Type B pancreatic cell (in vitro differentiated cells): ENCODE data around the gene MPPED2. TPM values are rescaled to one million over a fixed set of nuclear protein-coding genes. Genes with fewer than 3 reads are reported as not detected.

ENCODE experiments used
- DNase-seq: peaks from one replicate; pipeline ENCODE4 v3.0.0; 2021; ENCODE audit warnings: mixed read lengths; ENCODE audit not compliant: unreplicated experiment; ENCODE audit errors: extremely low spot score
- H3K27ac Mint-ChIP-seq: 2 replicates; pipeline ENCODE4 v1.8.0; 2021; ENCODE audit warnings: mild to moderate bottlenecking, mixed read lengths
- H3K27me3 Mint-ChIP-seq: 2 replicates; pipeline ENCODE4 v1.8.0; 2021; ENCODE audit warnings: mixed read lengths
- H3K36me3 Mint-ChIP-seq: 2 replicates; pipeline ENCODE4 v1.8.0; 2021; ENCODE audit warnings: mixed read lengths
- H3K4me1 Mint-ChIP-seq: one replicate; pipeline ENCODE4 v1.8.0; 2021; ENCODE audit warnings: mixed read lengths; ENCODE audit not compliant: unreplicated experiment
- H3K4me3 Mint-ChIP-seq: 2 replicates; pipeline ENCODE4 v1.8.0; 2021; ENCODE audit warnings: mild to moderate bottlenecking, mixed read lengths
- H3K9me3 Mint-ChIP-seq: 2 replicates; pipeline ENCODE4 v1.8.0; 2021; ENCODE audit warnings: mixed read lengths
- CTCF ChIP-seq: fragments of 200-600 bp; sonication (generic); conservative IDR thresholded peaks from 2 replicates; pipeline ENCODE4 v1.5.0; 2021; ENCODE audit warnings: antibody characterized with exemption, mild to moderate bottlenecking
- total RNA-seq: library from RNA; stranded (reverse); gene quantifications from 2 replicates; pipeline ENCODE4 v1.2.1, GENCODE V29; 2021; ENCODE audit warnings: low replicate concordance

The MPPED2 gene
- total RNA-seq, 1 donor from 2014 or later, result 63.9 TPM

- Mint-ChIP-seq H3K27ac (no peak overlapping the region), H3K27me3 (no peaks in the 10 kb centered on the region), H3K4me3 (no peak overlapping the region), H3K9me3 (no peaks in the 10 kb centered on the region), H3K36me3 (peaks cover 5% of the 10 kb centered on the region), H3K4me1 (peaks cover 40% of the 10 kb centered on the region)
- TF ChIP-seq CTCF, result no peak
- no peak for DNase-seq
Measured at GRCh38 chr11:30483056-30483455, 103.1 kb downstream of the MPPED2 start.

GRCh38 chr11:30481796-30482195 is 104.4 kb downstream of the MPPED2 start:
- no peaks in the 10 kb centered on the region for H3K9me3 Mint-ChIP-seq
- no peaks in the 10 kb centered on the region for H3K27me3 Mint-ChIP-seq
- no peak overlapping the region for H3K27ac Mint-ChIP-seq
- H3K36me3 Mint-ChIP-seq, result peaks cover 7% of the 10 kb centered on the region
- peaks cover 33% of the 10 kb centered on the region for H3K4me1 Mint-ChIP-seq
- no peak for TF ChIP-seq CTCF
- DNase-seq, result no peak
- no peak overlapping the region for H3K4me3 Mint-ChIP-seq

GRCh38 chr11:30481330-30481729 is 104.8 kb downstream of the MPPED2 start:
- no peaks in the 10 kb centered on the region for H3K9me3 Mint-ChIP-seq
- no peak for TF ChIP-seq CTCF
- H3K27me3 Mint-ChIP-seq, result no peaks in the 10 kb centered on the region
- H3K27ac Mint-ChIP-seq, result peak overlapping the region; percentile 1
- no peak for DNase-seq
- peaks cover 4% of the 10 kb centered on the region for H3K36me3 Mint-ChIP-seq
- H3K4me1 Mint-ChIP-seq, result peaks cover 33% of the 10 kb centered on the region
- H3K4me3 Mint-ChIP-seq, result peak overlapping the region; percentile 44

GRCh38 chr11:30479899-30480298 is 106.3 kb downstream of the MPPED2 start:
- DNase-seq, result no peak
- Mint-ChIP-seq H3K27ac (no peak overlapping the region), H3K4me3 (no peak overlapping the region), H3K36me3 (peaks cover 4% of the 10 kb centered on the region), H3K9me3 (no peaks in the 10 kb centered on the region), H3K4me1 (peaks cover 33% of the 10 kb centered on the region), H3K27me3 (no peaks in the 10 kb centered on the region)
- TF ChIP-seq CTCF, result no peak

- H3K36me3 Mint-ChIP-seq, result peaks cover 4% of the 10 kb centered on the region
- peaks cover 33% of the 10 kb centered on the region for H3K4me1 Mint-ChIP-seq
- DNase-seq, result no peak
- H3K27me3 Mint-ChIP-seq, result no peaks in the 10 kb centered on the region
- no peak overlapping the region for H3K27ac Mint-ChIP-seq
- no peak for TF ChIP-seq CTCF
- no peak overlapping the region for H3K4me3 Mint-ChIP-seq
- H3K9me3 Mint-ChIP-seq, result no peaks in the 10 kb centered on the region
Measured at GRCh38 chr11:30478923-30479322, 107.2 kb downstream of the MPPED2 start.

- peaks cover 7% of the 10 kb centered on the region for H3K36me3 Mint-ChIP-seq
- H3K27me3 Mint-ChIP-seq, result no peaks in the 10 kb centered on the region
- no peaks in the 10 kb centered on the region for H3K9me3 Mint-ChIP-seq
- DNase-seq, result no peak
- no peak for TF ChIP-seq CTCF
- no peak overlapping the region for H3K4me3 Mint-ChIP-seq
- no peak overlapping the region for H3K27ac Mint-ChIP-seq
- peaks cover 33% of the 10 kb centered on the region for H3K4me1 Mint-ChIP-seq
Measured at GRCh38 chr11:30477061-30477460, 109.1 kb downstream of the MPPED2 start.
